Activated naive CD8-positive, alpha-beta T cell treated with anti-CD3 and anti-CD28 coated beads for 36 hours (primary cell): ENCODE data around the gene PGGHG. TPM values are rescaled to one million over a fixed set of nuclear protein-coding genes. Genes with fewer than 3 reads are reported as not detected.

Source experiments
- DNase-seq: peaks from one replicate; pipeline ENCODE4 v3.0.0; 2021
- H3K27ac Mint-ChIP-seq: one replicate; pipeline ENCODE4 v1.8.0; 2022; ENCODE audit warnings: mild to moderate bottlenecking, moderate library complexity, mixed read lengths
- H3K27me3 Mint-ChIP-seq: one replicate; pipeline ENCODE4 v1.8.0; 2022; ENCODE audit warnings: mild to moderate bottlenecking, mixed read lengths
- H3K36me3 Mint-ChIP-seq: one replicate; pipeline ENCODE4 v1.8.0; 2021; ENCODE audit warnings: mild to moderate bottlenecking, mixed read lengths
- H3K4me1 Mint-ChIP-seq: one replicate; pipeline ENCODE4 v1.8.0; 2021; ENCODE audit warnings: mixed read lengths
- H3K4me3 Mint-ChIP-seq: one replicate; pipeline ENCODE4 v1.8.0; 2022; ENCODE audit warnings: mild to moderate bottlenecking, moderate library complexity, mixed read lengths
- H3K9me3 Mint-ChIP-seq: one replicate; pipeline ENCODE4 v1.8.0; 2022; ENCODE audit warnings: mixed read lengths
- total RNA-seq, 2 experiments: library from RNA; stranded (reverse); gene quantifications; one replicate each; pipeline ENCODE4 v1.2.3, GENCODE V29; 2021

PGGHG gene
- total RNA-seq = 100 to 1,000 TPM; 206 to 209 TPM

- Mint-ChIP-seq H3K4me1 (peaks cover 51% of the 10 kb centered on the region), H3K4me3 (peak within 1 kb of the TSS; percentile 98), H3K9me3 (no peaks in the 10 kb centered on the region), H3K27ac (peak within 1 kb of the TSS; percentile 98), H3K27me3 (peaks cover 12% of the 10 kb centered on the region), H3K36me3 (peaks cover 33% of the 10 kb centered on the region)
- peak; percentile 72 for DNase-seq
Observed at GRCh38 chr11:288478-289397, at the start of gene PGGHG. TSS of gene PGGHG (plus strand) at chr11:289126. CDS start at chr11:289817, 691 bp downstream.

DNA sequence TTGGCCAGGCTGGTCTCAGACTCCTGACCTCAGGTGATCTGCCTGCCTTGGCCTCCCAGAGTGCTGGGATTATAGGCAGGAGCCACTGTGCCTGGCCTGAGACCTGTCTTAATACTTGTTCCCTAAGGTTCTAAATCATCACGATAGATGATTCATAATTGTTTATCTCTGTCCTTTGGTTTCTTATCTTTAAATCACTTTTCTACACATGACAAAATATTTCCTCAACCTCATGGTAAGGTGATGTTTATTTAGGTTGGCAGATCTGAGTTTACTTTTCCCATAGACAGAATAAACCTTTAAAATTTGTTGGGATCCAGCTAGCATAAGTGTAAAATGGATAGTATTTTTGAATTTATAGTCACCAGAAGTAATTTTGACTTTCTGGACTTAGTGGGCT is 48.6 kb upstream of the PGGHG start:
- no peak overlapping the region for H3K4me3 Mint-ChIP-seq
- peaks cover 43% of the 10 kb centered on the region for H3K36me3 Mint-ChIP-seq
- H3K9me3 Mint-ChIP-seq = no peaks in the 10 kb centered on the region

GRCh38 chr11:241634-242033 is 47.3 kb upstream of the PGGHG start:
- H3K4me1 Mint-ChIP-seq = peaks cover 36% of the 10 kb centered on the region
- H3K4me3 Mint-ChIP-seq = no peak overlapping the region
- peak overlapping the region; percentile 40 for H3K27ac Mint-ChIP-seq
- no peaks in the 10 kb centered on the region for H3K27me3 Mint-ChIP-seq
- no peak for DNase-seq
- H3K36me3 Mint-ChIP-seq = peaks cover 51% of the 10 kb centered on the region
- H3K9me3 Mint-ChIP-seq = no peaks in the 10 kb centered on the region

More for the DNA sequence above, 48.6 kb upstream of the PGGHG start:
- no peak overlapping the region for H3K27ac Mint-ChIP-seq
- H3K27me3 Mint-ChIP-seq = no peaks in the 10 kb centered on the region
- peaks cover 39% of the 10 kb centered on the region for H3K4me1 Mint-ChIP-seq
- no peak for DNase-seq

- Mint-ChIP-seq H3K36me3 (peaks cover 52% of the 10 kb centered on the region), H3K4me3 (no peak overlapping the region), H3K27ac (no peak overlapping the region), H3K9me3 (no peaks in the 10 kb centered on the region), H3K4me1 (peaks cover 31% of the 10 kb centered on the region), H3K27me3 (no peaks in the 10 kb centered on the region)
- DNase-seq = no peak
Observed at GRCh38 chr11:244376-244775, 44.5 kb upstream of the PGGHG start.

GRCh38 chr11:249062-249461 is 39.9 kb upstream of the PGGHG start:
- H3K27ac Mint-ChIP-seq = peak overlapping the region; percentile 32
- H3K36me3 Mint-ChIP-seq = peaks cover 48% of the 10 kb centered on the region
- H3K4me3 Mint-ChIP-seq = no peak overlapping the region
- H3K27me3 Mint-ChIP-seq = no peaks in the 10 kb centered on the region
- H3K9me3 Mint-ChIP-seq = no peaks in the 10 kb centered on the region
- no peak for DNase-seq
- peaks cover 12% of the 10 kb centered on the region for H3K4me1 Mint-ChIP-seq

GRCh38 chr11:250274-250673 is 38.7 kb upstream of the PGGHG start:
- DNase-seq = no peak
- Mint-ChIP-seq H3K36me3 (peaks cover 42% of the 10 kb centered on the region), H3K4me3 (no peak overlapping the region), H3K27me3 (no peaks in the 10 kb centered on the region), H3K27ac (peak overlapping the region; percentile 49), H3K4me1 (peaks cover 12% of the 10 kb centered on the region), H3K9me3 (no peaks in the 10 kb centered on the region)

GRCh38 chr11:250740-251299 is 38.1 kb upstream of the PGGHG start:
- Mint-ChIP-seq H3K36me3 (peaks cover 40% of the 10 kb centered on the region), H3K9me3 (no peaks in the 10 kb centered on the region), H3K4me3 (no peak overlapping the region), H3K4me1 (peaks cover 12% of the 10 kb centered on the region), H3K27me3 (no peaks in the 10 kb centered on the region), H3K27ac (peak overlapping the region; percentile 60)
- DNase-seq = peak; percentile 80

DNA sequence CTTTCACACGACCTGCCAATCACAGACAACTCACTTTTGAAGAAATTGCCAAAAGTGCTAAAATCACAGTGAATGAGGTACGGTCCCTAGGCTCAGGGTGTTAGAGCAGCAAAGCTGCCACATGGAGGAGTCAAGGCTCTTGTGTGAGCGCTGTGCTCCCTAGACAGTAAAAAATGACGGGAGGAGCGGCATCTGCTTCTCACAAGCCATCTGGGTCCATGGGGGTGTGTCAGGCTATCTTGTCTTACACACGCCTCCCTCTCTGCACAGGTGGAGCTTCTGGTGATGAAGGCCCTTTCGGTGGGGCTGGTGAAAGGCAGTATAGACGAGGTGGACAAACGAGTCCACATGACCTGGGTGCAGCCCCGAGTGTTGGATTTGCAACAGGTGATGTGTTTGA is 37.4 kb upstream of the PGGHG start:
- Mint-ChIP-seq H3K4me3 (no peak overlapping the region), H3K27ac (no peak overlapping the region), H3K36me3 (peaks cover 35% of the 10 kb centered on the region)

GRCh38 chr11:252666-253065 is 36.3 kb upstream of the PGGHG start:
- Mint-ChIP-seq H3K27ac (no peak overlapping the region), H3K4me1 (peaks cover 12% of the 10 kb centered on the region), H3K4me3 (no peak overlapping the region), H3K9me3 (no peaks in the 10 kb centered on the region), H3K27me3 (no peaks in the 10 kb centered on the region), H3K36me3 (peaks cover 31% of the 10 kb centered on the region)
- DNase-seq = no peak

More for the DNA sequence above, 37.4 kb upstream of the PGGHG start:
- H3K27me3 Mint-ChIP-seq = no peaks in the 10 kb centered on the region
- no peak for DNase-seq
- peaks cover 12% of the 10 kb centered on the region for H3K4me1 Mint-ChIP-seq
- no peaks in the 10 kb centered on the region for H3K9me3 Mint-ChIP-seq

DNA sequence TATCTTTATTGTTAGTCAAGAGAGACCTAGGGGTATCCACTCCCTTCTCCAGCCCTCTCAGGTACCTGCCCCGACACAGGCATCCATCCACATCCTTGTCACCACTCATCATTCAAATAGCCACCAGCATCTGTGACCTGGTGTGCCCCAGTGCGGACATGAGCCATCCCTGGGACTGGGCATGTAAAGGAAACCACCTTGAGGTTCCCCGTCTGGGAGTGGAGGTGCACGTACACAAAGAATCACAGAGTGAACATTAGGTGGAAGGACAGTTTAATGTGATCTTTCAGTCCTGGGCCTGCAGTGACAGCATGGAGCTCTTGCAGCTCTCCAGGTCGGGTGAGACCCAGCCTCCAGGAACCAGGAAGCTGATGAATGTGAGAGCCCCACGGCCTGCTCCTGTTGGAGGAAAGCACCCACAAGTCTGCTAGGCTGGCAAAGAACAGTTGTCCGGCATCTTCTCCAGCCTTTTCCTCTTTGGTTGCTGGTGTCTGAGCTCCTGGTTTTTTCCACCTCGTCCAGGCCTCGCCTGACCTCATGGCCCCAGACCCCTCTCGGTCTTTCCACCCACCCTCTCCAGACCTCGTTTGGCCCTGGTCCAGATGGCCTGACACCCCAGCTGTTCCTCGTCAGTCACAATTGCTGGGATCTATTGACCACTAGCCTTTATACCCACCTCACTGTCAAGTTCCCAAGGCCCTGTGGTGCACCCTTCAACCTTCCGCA is 35.6 kb upstream of the PGGHG start:
- Mint-ChIP-seq H3K4me3 (no peak overlapping the region), H3K27me3 (no peaks in the 10 kb centered on the region), H3K27ac (no peak overlapping the region), H3K36me3 (peaks cover 31% of the 10 kb centered on the region), H3K9me3 (no peaks in the 10 kb centered on the region), H3K4me1 (peaks cover 12% of the 10 kb centered on the region)
- no peak for DNase-seq

GRCh38 chr11:253886-254270 is 35.0 kb upstream of the PGGHG start:
- H3K9me3 Mint-ChIP-seq = no peaks in the 10 kb centered on the region
- H3K4me3 Mint-ChIP-seq = no peak overlapping the region
- peaks cover 28% of the 10 kb centered on the region for H3K36me3 Mint-ChIP-seq
- H3K4me1 Mint-ChIP-seq = peaks cover 8% of the 10 kb centered on the region
- DNase-seq = no peak
- no peak overlapping the region for H3K27ac Mint-ChIP-seq
- no peaks in the 10 kb centered on the region for H3K27me3 Mint-ChIP-seq

- DNase-seq = no peak
- no peak overlapping the region for H3K27ac Mint-ChIP-seq
- no peaks in the 10 kb centered on the region for H3K27me3 Mint-ChIP-seq
- H3K4me3 Mint-ChIP-seq = no peak overlapping the region
- peaks cover 24% of the 10 kb centered on the region for H3K36me3 Mint-ChIP-seq
- no peaks in the 10 kb centered on the region for H3K9me3 Mint-ChIP-seq
- H3K4me1 Mint-ChIP-seq = peaks cover 4% of the 10 kb centered on the region
Observed at GRCh38 chr11:255176-255575, 33.8 kb upstream of the PGGHG start.

DNA sequence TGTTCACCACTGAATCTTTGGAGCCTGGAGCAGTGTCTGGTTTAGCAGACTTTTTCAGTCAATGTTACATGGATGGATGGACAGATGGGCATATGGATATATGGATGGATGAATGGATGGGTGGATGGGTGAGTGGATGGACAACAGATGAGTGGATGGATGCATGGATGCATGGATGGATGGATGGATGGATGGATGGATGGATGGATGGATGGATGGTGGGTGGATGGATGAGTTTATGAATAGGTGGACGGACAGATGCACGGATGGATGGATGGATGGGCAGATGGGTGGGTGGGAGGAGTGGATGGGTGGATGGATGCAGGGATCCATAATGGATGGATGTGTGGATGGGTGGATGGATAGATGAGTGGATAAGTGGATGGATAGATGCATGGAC is 33.1 kb upstream of the PGGHG start:
- Mint-ChIP-seq H3K27ac (no peak overlapping the region), H3K4me1 (no peaks in the 10 kb centered on the region), H3K27me3 (no peaks in the 10 kb centered on the region), H3K36me3 (peaks cover 20% of the 10 kb centered on the region), H3K9me3 (no peaks in the 10 kb centered on the region), H3K4me3 (no peak overlapping the region)
- DNase-seq = no peak

GRCh38 chr11:256952-257737 is 31.8 kb upstream of the PGGHG start:
- no peaks in the 10 kb centered on the region for H3K9me3 Mint-ChIP-seq
- H3K27ac Mint-ChIP-seq = no peak overlapping the region
- H3K27me3 Mint-ChIP-seq = no peaks in the 10 kb centered on the region
- H3K4me1 Mint-ChIP-seq = no peaks in the 10 kb centered on the region
- H3K4me3 Mint-ChIP-seq = no peak overlapping the region
- H3K36me3 Mint-ChIP-seq = peaks cover 12% of the 10 kb centered on the region
- no peak for DNase-seq
